Fibroblast of mammary gland (primary cell): ENCODE results near the gene ZSCAN5C.
A peak's percentile ranks its signal among the peaks of the same experiment; 100 is the strongest.
"Not testable (repeated sequence)": the region's sequence is repeated elsewhere in the genome, so short reads cannot be mapped to it uniquely, and the experiment has no call there.

ENCODE experiments used
- DNase-seq: peaks from one replicate; pipeline ENCODE4 v3.0.0-alpha.2; 2010; ENCODE audit warnings: low read depth
- H3K4me3 ChIP-seq: 2 replicates; pipeline ENCODE4 v1.5.1; 2011; ENCODE audit warnings: low read depth, mild to moderate bottlenecking, low read length, moderate library complexity; ENCODE audit not compliant: control insufficient read depth
- CTCF ChIP-seq: conservative IDR thresholded peaks from 2 replicates; pipeline ENCODE4 v1.5.1; 2011; ENCODE audit warnings: low read depth, low read length, inconsistent platforms; ENCODE audit not compliant: control insufficient read depth, insufficient read depth

ZSCAN5C gene

GRCh38 chr19:56245121-56245740, 43.2 kb downstream of the ZSCAN5C start:
- no peak overlapping the region for H3K4me3 ChIP-seq
- DNase-seq: peak; percentile 70
- no peak for TF ChIP-seq CTCF

- not testable (repeated sequence) for H3K4me3 ChIP-seq, DNase-seq
Measured at GRCh38 chr19:56245764-56246163, 43.7 kb downstream of the ZSCAN5C start.

GRCh38 chr19:56248736-56249338, 46.8 kb downstream of the ZSCAN5C start:
- not testable (repeated sequence) for H3K4me3 ChIP-seq, DNase-seq

GRCh38 chr19:56252699-56253422, 50.8 kb downstream of the ZSCAN5C start:
- TF ChIP-seq CTCF: peak; percentile 97
- no peak overlapping the region for H3K4me3 ChIP-seq
- peak; percentile 80 for DNase-seq

- DNase-seq: peak; percentile 72
- TF ChIP-seq CTCF: peak; percentile 51
- H3K4me3 ChIP-seq: no peak overlapping the region
Measured at GRCh38 chr19:56253737-56254136, 51.7 kb downstream of the ZSCAN5C start.

GRCh38 chr19:56258272-56258671, 56.2 kb downstream of the ZSCAN5C start:
- no peak overlapping the region for H3K4me3 ChIP-seq
- DNase-seq: no peak
- no peak for TF ChIP-seq CTCF
